ENCODE data around the gene LRRC56.

Gene LRRC56

GRCh38 chr11:536841-537621 is at the start of gene LRRC56:
TSS of gene LRRC56 (plus strand) at chr11:537527. CDS start at chr11:540685, 3,158 bp downstream.
- peak within 1 kb of the TSS; percentile 21 for H3K4me3 ChIP-seq (ENCODE audit: control insufficient read depth, low read depth, low read length)
- no peak for TF ChIP-seq CTCF (IDR thresholded peaks at IDR 0.05; ENCODE audit: control insufficient read depth, insufficient read depth, low read depth, low read length, missing control alignments)
- no peak for DNase-seq (ENCODE audit: low read depth)

GRCh38 chr11:487571-488021 is 49.7 kb upstream of the LRRC56 start:
- no peak for DNase-seq (ENCODE audit: low read depth)
- no peak overlapping the region for H3K4me3 ChIP-seq (ENCODE audit: control insufficient read depth, low read depth, low read length)
- TF ChIP-seq CTCF (IDR thresholded peaks at IDR 0.05; ENCODE audit: control insufficient read depth, insufficient read depth, low read depth, low read length, missing control alignments): no peak

GRCh38 chr11:488062-488461 is 49.3 kb upstream of the LRRC56 start:
- no peak for DNase-seq (ENCODE audit: low read depth)
- no peak overlapping the region for H3K4me3 ChIP-seq (ENCODE audit: control insufficient read depth, low read depth, low read length)
- no peak for TF ChIP-seq CTCF (IDR thresholded peaks at IDR 0.05; ENCODE audit: control insufficient read depth, insufficient read depth, low read depth, low read length, missing control alignments)

- no peak for DNase-seq (ENCODE audit: low read depth)
- no peak for TF ChIP-seq CTCF (IDR thresholded peaks at IDR 0.05; ENCODE audit: control insufficient read depth, insufficient read depth, low read depth, low read length, missing control alignments)
- H3K4me3 ChIP-seq (ENCODE audit: control insufficient read depth, low read depth, low read length): no peak overlapping the region
Measured at GRCh38 chr11:488579-488978, 48.7 kb upstream of the LRRC56 start.

- TF ChIP-seq CTCF (IDR thresholded peaks at IDR 0.05; ENCODE audit: control insufficient read depth, insufficient read depth, low read depth, low read length, missing control alignments): no peak
- no peak overlapping the region for H3K4me3 ChIP-seq (ENCODE audit: control insufficient read depth, low read depth, low read length)
- DNase-seq (ENCODE audit: low read depth): no peak
Measured at GRCh38 chr11:488992-489391, 48.3 kb upstream of the LRRC56 start.

GRCh38 chr11:489610-490185 is 47.6 kb upstream of the LRRC56 start:
- TF ChIP-seq CTCF (IDR thresholded peaks at IDR 0.05; ENCODE audit: control insufficient read depth, insufficient read depth, low read depth, low read length, missing control alignments): no peak
- no peak overlapping the region for H3K4me3 ChIP-seq (ENCODE audit: control insufficient read depth, low read depth, low read length)
- no peak for DNase-seq (ENCODE audit: low read depth)
